CD14-positive monocyte (primary cell): Measurements from ENCODE around the gene PARD6G. TPM values are rescaled to one million over a fixed set of nuclear protein-coding genes. Genes with fewer than 3 reads are reported as not detected.
A peak's percentile ranks its signal among the peaks of the same experiment; 100 is the strongest.

Source experiments
- DNase-seq, 3 donors: peaks; one replicate each; pipeline ENCODE4 v3.0.0-alpha.2; 2011 to 2022
- H2AFZ ChIP-seq: 2 replicates; pipeline ENCODE4 v1.6.0; 2012; ENCODE audit warnings: mild to moderate bottlenecking, low read depth, low read length, inconsistent platforms; ENCODE audit not compliant: insufficient read depth, poor library complexity, severe bottlenecking
- H3K27ac ChIP-seq, 2 donors: 1 replicate in 1 of 2; 2 replicates in 1 of 2; pipeline ENCODE4 v1.5.1; 2012 to 2013; ENCODE audit warnings: low read length in 2 of 2, control low read depth in 1 of 2, inconsistent platforms in 1 of 2, low read depth in 1 of 2, mild to moderate bottlenecking in 1 of 2
- H3K27me3 ChIP-seq, 2 donors: one replicate each; pipeline versions ENCODE4 v1.6.0 to v1.6.1; 2011 to 2013; ENCODE audit warnings: low read length in 2 of 2; ENCODE audit not compliant: control insufficient read depth in 2 of 2, insufficient read depth in 2 of 2
- H3K36me3 ChIP-seq, 2 donors: replicated peaks in 1 of 2; 1 replicate in 1 of 2; 2 replicates in 1 of 2; pipeline versions ENCODE4 v1.5.1 to v1.6.1; 2012 to 2013; ENCODE audit warnings: low read length in 2 of 2, control low read depth in 1 of 2, inconsistent platforms in 1 of 2, mild to moderate bottlenecking in 1 of 2; ENCODE audit not compliant: insufficient read depth in 2 of 2, control insufficient read depth in 1 of 2
- H3K4me1 ChIP-seq, 2 donors: 1 replicate in 1 of 2; 2 replicates in 1 of 2; pipeline versions ENCODE4 v1.5.1 to v1.6.1; 2012 to 2013; ENCODE audit warnings: low read length in 2 of 2, control low read depth in 1 of 2, inconsistent platforms in 1 of 2, mild to moderate bottlenecking in 1 of 2, moderate library complexity in 1 of 2; ENCODE audit not compliant: insufficient read depth in 2 of 2, control insufficient read depth in 1 of 2
- H3K4me2 ChIP-seq: replicated peaks from 2 replicates; pipeline ENCODE3; 2012; ENCODE audit warnings: low read length, moderate library complexity, mild to moderate bottlenecking; ENCODE audit not compliant: poor library complexity, severe bottlenecking; ENCODE audit errors: extremely low read depth
- H3K4me3 ChIP-seq, 3 experiments: fragments of 200-600 bp in 1 of 3; sonication (generic) in 1 of 3; replicated peaks in 1 of 3; 1 replicate in 2 of 3; 2 replicates in 1 of 3; pipeline ENCODE4 v1.5.1; 2011 to 2013; ENCODE audit warnings: low read length in 3 of 3, mild to moderate bottlenecking in 3 of 3, control low read depth in 2 of 3, low read depth in 2 of 3, inconsistent platforms in 1 of 3, moderate library complexity in 1 of 3
- H3K79me2 ChIP-seq: 2 replicates; pipeline ENCODE4 v1.6.0; 2012; ENCODE audit warnings: mild to moderate bottlenecking, control low read depth, inconsistent platforms, low read length, moderate library complexity; ENCODE audit not compliant: insufficient read depth
- H3K9ac ChIP-seq: 2 replicates; pipeline ENCODE4 v1.6.0; 2017; ENCODE audit warnings: low read length, mild to moderate bottlenecking; ENCODE audit not compliant: insufficient read depth, poor library complexity, severe bottlenecking
- H3K9me3 ChIP-seq, 2 donors: replicated peaks in 1 of 2; 1 replicate in 1 of 2; 2 replicates in 1 of 2; pipeline versions ENCODE4 v1.5.1 to v1.6.1; 2012 to 2013; ENCODE audit warnings: low read length in 2 of 2, control low read depth in 1 of 2; ENCODE audit not compliant: control insufficient read depth in 1 of 2, insufficient read depth in 1 of 2
- H4K20me1 ChIP-seq: 2 replicates; pipeline ENCODE4 v1.6.0; 2012; ENCODE audit warnings: mild to moderate bottlenecking, low read length, control low read depth, moderate library complexity; ENCODE audit not compliant: insufficient read depth
- H3K27ac Mint-ChIP-seq, 7 donors: one replicate each; pipeline ENCODE4 v1.8.0; 2020; ENCODE audit warnings: mild to moderate bottlenecking in 7 of 7, mixed read lengths in 7 of 7, moderate library complexity in 6 of 7, inconsistent platforms in 2 of 7
- H3K27me3 Mint-ChIP-seq, 3 donors: one replicate each; pipeline ENCODE4 v1.8.0; 2021 to 2022; ENCODE audit warnings: low read depth in 3 of 3, mild to moderate bottlenecking in 3 of 3, mixed read lengths in 3 of 3, moderate library complexity in 3 of 3, inconsistent platforms in 1 of 3
- H3K36me3 Mint-ChIP-seq, 2 donors: one replicate each; pipeline ENCODE4 v1.8.0; 2020; ENCODE audit warnings: mixed read lengths in 2 of 2, inconsistent platforms in 1 of 2, mild to moderate bottlenecking in 1 of 2
- H3K4me1 Mint-ChIP-seq: one replicate; pipeline ENCODE4 v1.8.0; 2020; ENCODE audit warnings: mild to moderate bottlenecking, mixed read lengths
- H3K4me3 Mint-ChIP-seq, 2 donors: one replicate each; pipeline ENCODE4 v1.8.0; 2020; ENCODE audit warnings: mild to moderate bottlenecking in 2 of 2, mixed read lengths in 2 of 2, moderate library complexity in 1 of 2
- H3K9me3 Mint-ChIP-seq, 7 donors: one replicate each; pipeline ENCODE4 v1.8.0; 2020 to 2022; ENCODE audit warnings: mixed read lengths in 7 of 7, mild to moderate bottlenecking in 6 of 7, moderate library complexity in 6 of 7, inconsistent platforms in 2 of 7
- CTCF ChIP-seq: fragments of 200-600 bp; IDR thresholded peaks from one replicate; pipeline ENCODE4 v1.8.0; 2022; ENCODE audit warnings: antibody characterized with exemption, mild to moderate bottlenecking
- WGBS: methylation state at CpG from one replicate; pipeline ENCODE4 v1.1.5; 2013; ENCODE audit warnings: missing lambda C conversion rate; ENCODE audit not compliant: insufficient coverage; 5-methylcytosine and 5-hydroxymethylcytosine counted together
- intact Hi-C, 2 donors: fragments of 100-400 bp; cut with micrococcal nuclease; formaldehyde crosslinking; loops; one replicate each; pipeline versions ENCODE4 v1.15.0 to v1.15.1; 2023
- polyA plus RNA-seq, 3 donors: library from polyadenylated mRNA; depleted of rRNA in 1 of 3; unstranded in 2 of 3; stranded (reverse) in 1 of 3; fragments of 300-500 nt in 2 of 3; fragments of >200 nt in 1 of 3; fragmentation: Illumina TruSeq in 2 of 3; gene quantifications; 1 replicate in 2 of 3; 2 replicates in 1 of 3; pipeline ENCODE4 v1.2.3, GENCODE V29; 2012 to 2021

PARD6G gene
- polyA plus RNA-seq, 3 donors = not detected

DNA sequence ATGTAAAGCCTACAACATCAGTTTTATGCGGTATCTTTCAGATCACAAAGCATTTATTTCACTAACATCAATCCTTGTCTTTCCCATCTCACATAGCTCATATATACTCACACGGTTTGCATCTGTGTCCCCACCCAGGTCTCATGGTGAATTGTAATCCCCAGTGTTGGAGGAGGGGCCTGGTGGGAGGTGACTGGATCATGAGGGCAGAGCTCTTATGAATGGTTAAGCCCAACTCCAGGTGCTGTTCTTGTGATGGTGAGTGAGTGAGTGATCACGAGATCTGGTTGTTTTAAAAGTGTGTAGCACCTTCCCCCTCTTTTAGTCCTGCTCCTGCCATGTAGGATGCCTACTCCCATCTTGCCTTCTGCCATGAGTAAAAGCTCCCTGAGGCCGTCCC lies 42.0 kb downstream of the PARD6G start:
- no CpG with 5 or more reads among the region's 4 CpGs for WGBS

GRCh38 chr18:80204142-80204541 lies 43.2 kb downstream of the PARD6G start:
- Histone ChIP-seq H3K4me3 (no peak overlapping the region), H3K36me3 (no peaks in the 10 kb centered on the region), H3K9me3 (no peaks in the 10 kb centered on the region), H3K27me3 (no peaks in the 10 kb centered on the region), H3K27ac (no peak overlapping the region), H3K79me2 (no peaks in the 10 kb centered on the region), H2AFZ (no peak overlapping the region), H4K20me1 (no peaks in the 10 kb centered on the region), H3K4me1 (no peaks in the 10 kb centered on the region), H3K4me2 (no peak overlapping the region), H3K9ac (no peak overlapping the region)
- no peak overlapping the region for H3K4me3 Mint-ChIP-seq
- no peak for TF ChIP-seq CTCF
- WGBS = no CpG with 5 or more reads among the region's 2 CpGs
- no peaks in the 10 kb centered on the region for H3K4me1 Mint-ChIP-seq
- no peaks in the 10 kb centered on the region for H3K36me3 Mint-ChIP-seq
- no peak overlapping the region for H3K27ac Mint-ChIP-seq
- peaks cover 0 to 3% (median 0%) of the 10 kb centered on the region in 7 donors for H3K9me3 Mint-ChIP-seq
- DNase-seq = no peak
- H3K27me3 Mint-ChIP-seq = peaks cover 5 to 8% (median 7%) of the 10 kb centered on the region in 3 donors
- intact Hi-C loops = no loop called here

More for the DNA sequence above, 42.0 kb downstream of the PARD6G start:
- Histone ChIP-seq H3K4me1 (no peaks in the 10 kb centered on the region), H3K9ac (no peak overlapping the region), H3K4me2 (no peak overlapping the region), H2AFZ (no peak overlapping the region), H3K27me3 (no peaks in the 10 kb centered on the region), H3K36me3 (no peaks in the 10 kb centered on the region), H4K20me1 (no peaks in the 10 kb centered on the region), H3K4me3 (no peak overlapping the region), H3K27ac (no peak overlapping the region), H3K79me2 (no peaks in the 10 kb centered on the region), H3K9me3 (no peaks in the 10 kb centered on the region)
- intact Hi-C loops = no loop called here
- no peak for TF ChIP-seq CTCF
- no peaks in the 10 kb centered on the region for H3K4me1 Mint-ChIP-seq
- H3K27ac Mint-ChIP-seq = peak overlapping the region in 1 of 7 donors; percentile 58
- peaks cover 0 to 3% (median 0%) of the 10 kb centered on the region in 7 donors for H3K9me3 Mint-ChIP-seq
- no peak overlapping the region for H3K4me3 Mint-ChIP-seq
- peaks cover 4 to 8% (median 7%) of the 10 kb centered on the region in 3 donors for H3K27me3 Mint-ChIP-seq
- DNase-seq = no peak
- H3K36me3 Mint-ChIP-seq = no peaks in the 10 kb centered on the region
